H1 (cell line): Measurements from ENCODE around the gene BRD7. TPM values are rescaled to one million over a fixed set of nuclear protein-coding genes. Genes with fewer than 3 reads are reported as not detected.

ENCODE experiments used
- CTCF ChIA-PET: fragments of 300-600 bp; sonication (Branson Sonifier 250); formaldehyde crosslinking; loops from one replicate; lab custom pipeline; 2021; ENCODE audit not compliant: partially characterized antibody; lab: Charles Lee
- POLR2A ChIA-PET: fragments of 300-600 bp; sonication (Branson Sonifier 250); formaldehyde crosslinking; loops from one replicate; lab custom pipeline; 2021; ENCODE audit warnings: inconsistent platforms; ENCODE audit not compliant: partially characterized antibody; lab: Charles Lee
- DNase-seq, 2 experiments: peaks; one replicate each; pipeline versions ENCODE4 v3.0.0 to v3.0.0-alpha.2; 2010 to 2022; ENCODE audit warnings: low spot score in 2 of 2, low read depth in 1 of 2, mixed read lengths in 1 of 2
- FAIRE-seq: peaks from 2 replicates; lab custom pipeline; 2011; peaks lifted over from hg19 to GRCh38; lab: Jason Lieb, UNC
- H2AFZ ChIP-seq: 2 replicates; pipeline ENCODE4 v1.8.1; 2012; ENCODE audit warnings: low read length, inconsistent platforms
- H2AK5ac ChIP-seq: 2 replicates; pipeline ENCODE4 v1.6.1; 2013; ENCODE audit warnings: low read depth, low read length
- H2BK120ac ChIP-seq: replicated peaks from 2 replicates; pipeline ENCODE3; 2013; ENCODE audit warnings: low read depth, low read length, inconsistent platforms
- H2BK12ac ChIP-seq: 2 replicates; pipeline ENCODE4 v1.6.1; 2013; ENCODE audit warnings: low read depth, low read length
- H2BK15ac ChIP-seq: 2 replicates; pipeline ENCODE4 v1.6.1; 2013; ENCODE audit warnings: low read length
- H2BK20ac ChIP-seq: 2 replicates; pipeline ENCODE4 v1.6.1; 2013; ENCODE audit warnings: low read length
- H2BK5ac ChIP-seq: 2 replicates; pipeline ENCODE4 v1.6.1; 2013; ENCODE audit warnings: low read depth, low read length
- H3K14ac ChIP-seq: 2 replicates; pipeline ENCODE4 v1.6.1; 2013; ENCODE audit warnings: inconsistent platforms; ENCODE audit not compliant: insufficient read length
- H3K18ac ChIP-seq: 2 replicates; pipeline ENCODE4 v1.6.1; 2013; ENCODE audit warnings: low read length; ENCODE audit errors: extremely low read depth
- H3K23ac ChIP-seq: 2 replicates; pipeline ENCODE4 v1.6.1; 2013; ENCODE audit warnings: inconsistent platforms; ENCODE audit not compliant: insufficient read length
- H3K23me2 ChIP-seq: 2 replicates; pipeline ENCODE4 v1.6.1; 2013; ENCODE audit warnings: low read depth, low read length
- H3K27ac ChIP-seq: 2 replicates; pipeline ENCODE4 v1.6.1; 2011; ENCODE audit warnings: low read depth, low read length, inconsistent platforms
- H3K27me3 ChIP-seq, 4 experiments: replicated peaks in 1 of 4; 1 replicate in 1 of 4; 2 replicates in 3 of 4; pipeline versions ENCODE4 v1.6.1 to v1.8.1; 2011 to 2013; ENCODE audit warnings: low read length in 3 of 4, mild to moderate bottlenecking in 3 of 4, inconsistent platforms in 2 of 4, mixed read lengths in 2 of 4, moderate library complexity in 1 of 4; ENCODE audit not compliant: control insufficient read depth in 3 of 4, insufficient read depth in 3 of 4; ENCODE audit errors: extremely low read depth in 1 of 4
- H3K36me3 ChIP-seq, 4 experiments: 2 replicates each; pipeline versions ENCODE4 v1.6.1 to v1.8.1; 2011 to 2013; ENCODE audit warnings: mild to moderate bottlenecking in 4 of 4, low read length in 3 of 4, moderate library complexity in 2 of 4, control low read depth in 1 of 4, inconsistent platforms in 1 of 4; ENCODE audit not compliant: insufficient read depth in 4 of 4, control insufficient read depth in 2 of 4
- H3K4ac ChIP-seq: replicated peaks from 2 replicates; pipeline ENCODE3; 2013; ENCODE audit warnings: low read length, low read depth, mixed read lengths, inconsistent platforms; ENCODE audit not compliant: insufficient read length
- H3K4me1 ChIP-seq, 4 experiments: replicated peaks in 1 of 4; 1 replicate in 1 of 4; 2 replicates in 3 of 4; pipeline versions ENCODE4 v1.6.1 to v1.8.1; 2011 to 2013; ENCODE audit warnings: low read length in 3 of 4, inconsistent platforms in 2 of 4, mixed read lengths in 1 of 4; ENCODE audit not compliant: insufficient read depth in 4 of 4, control insufficient read depth in 3 of 4
- H3K4me2 ChIP-seq, 2 experiments: 2 replicates each; pipeline versions ENCODE4 v1.6.1 to v1.8.1; 2011 to 2013; ENCODE audit warnings: low read depth in 2 of 2, low read length in 2 of 2, control low read depth in 1 of 2, inconsistent platforms in 1 of 2, mild to moderate bottlenecking in 1 of 2; ENCODE audit not compliant: insufficient read depth in 1 of 2
- H3K4me3 ChIP-seq, 4 experiments: fragments of 200-600, 300-600 bp in 1 of 4; sonication (generic), shearing (Covaris generic), sonication (Bioruptor Twin) in 1 of 4; 2 replicates each; pipeline versions ENCODE4 v1.5.1 to v1.8.1; 2011 to 2016; ENCODE audit warnings: low read length in 4 of 4, low read depth in 3 of 4, control low read depth in 2 of 4, inconsistent platforms in 2 of 4, mild to moderate bottlenecking in 2 of 4, mixed read lengths in 1 of 4, moderate library complexity in 1 of 4; ENCODE audit not compliant: insufficient read depth in 2 of 4; ENCODE audit errors: extremely low read depth in 1 of 4
- H3K56ac ChIP-seq: replicated peaks from 2 replicates; pipeline ENCODE3; 2013; ENCODE audit warnings: low read depth, mild to moderate bottlenecking, mixed read lengths, low read length, inconsistent platforms; ENCODE audit not compliant: insufficient read length
- H3K79me1 ChIP-seq: 2 replicates; pipeline ENCODE4 v1.6.1; 2013; ENCODE audit warnings: low read depth, low read length, control low read depth
- H3K79me2 ChIP-seq, 2 experiments: 2 replicates each; pipeline versions ENCODE4 v1.6.1 to v1.8.1; 2012 to 2013; ENCODE audit warnings: low read length in 2 of 2, mild to moderate bottlenecking in 2 of 2, inconsistent platforms in 1 of 2; ENCODE audit not compliant: insufficient read depth in 2 of 2, control insufficient read depth in 1 of 2
- H3K9ac ChIP-seq, 4 experiments: replicated peaks in 1 of 4; 1 replicate in 1 of 4; 2 replicates in 3 of 4; pipeline versions ENCODE4 v1.6.1 to v1.8.1; 2011 to 2013; ENCODE audit warnings: low read depth in 3 of 4, low read length in 3 of 4, control low read depth in 2 of 4, mild to moderate bottlenecking in 2 of 4, moderate library complexity in 2 of 4, inconsistent platforms in 1 of 4; ENCODE audit errors: extremely low read depth in 1 of 4
- H3K9me3 ChIP-seq, 2 experiments: 2 replicates each; pipeline versions ENCODE4 v1.6.1 to v1.8.1; 2012 to 2013; ENCODE audit warnings: mild to moderate bottlenecking in 2 of 2, moderate library complexity in 2 of 2, control low read depth in 1 of 2, inconsistent platforms in 1 of 2, low read depth in 1 of 2, low read length in 1 of 2, mixed read lengths in 1 of 2; ENCODE audit not compliant: insufficient read depth in 2 of 2
- H4K20me1 ChIP-seq, 2 experiments: replicated peaks in 1 of 2; 2 replicates each; pipeline versions ENCODE3 to v1.8.1; 2011 to 2013; ENCODE audit warnings: inconsistent platforms in 2 of 2, low read length in 2 of 2, mild to moderate bottlenecking in 1 of 2; ENCODE audit not compliant: insufficient read depth in 2 of 2, control insufficient read depth in 1 of 2
- H4K5ac ChIP-seq: 2 replicates; pipeline ENCODE4 v1.6.1; 2013; ENCODE audit warnings: low read length, low read depth, mixed read lengths, inconsistent platforms; ENCODE audit not compliant: insufficient read length
- H4K8ac ChIP-seq: 2 replicates; pipeline ENCODE4 v1.8.0; 2013; ENCODE audit warnings: mild to moderate bottlenecking, moderate library complexity, low read length, inconsistent platforms; ENCODE audit not compliant: insufficient read depth; ENCODE audit errors: extremely low read depth
- H4K91ac ChIP-seq: replicated peaks from 2 replicates; pipeline ENCODE3; 2013; ENCODE audit warnings: low read length, mixed read lengths, inconsistent platforms; ENCODE audit not compliant: insufficient read length
- ATF3 ChIP-seq: IDR thresholded peaks from 2 replicates; pipeline ENCODE4 v1.6.1; 2011; ENCODE audit warnings: low read depth, mild to moderate bottlenecking, low read length; ENCODE audit not compliant: insufficient read depth
- BCL11A ChIP-seq, 2 experiments: IDR thresholded peaks; one replicate each; pipeline ENCODE4 v1.6.1; 2011; ENCODE audit warnings: low read depth in 2 of 2, low read length in 2 of 2, mild to moderate bottlenecking in 2 of 2
- CREB1 ChIP-seq: IDR thresholded peaks from 2 replicates; pipeline ENCODE4 v1.6.1; 2012; ENCODE audit warnings: inconsistent platforms
- EGR1 ChIP-seq: IDR thresholded peaks from 2 replicates; pipeline ENCODE4 v1.6.1; 2011; ENCODE audit warnings: low read depth, low read length, borderline replicate concordance
- GTF2F1 ChIP-seq: IDR thresholded peaks from 2 replicates; pipeline ENCODE4 v1.6.1; 2012; ENCODE audit warnings: low read depth, low read length, improper control_type of control experiment, borderline replicate concordance
- KDM1A ChIP-seq: fragments of 200-600, 300-600 bp; sonication (generic); IDR thresholded peaks from 2 replicates; pipeline ENCODE4 v1.7.1; 2016; ENCODE audit warnings: mild to moderate bottlenecking, low read length, borderline replicate concordance
- POLR2A ChIP-seq, 2 experiments: IDR thresholded peaks; 1 replicate in 1 of 2; 2 replicates in 1 of 2; pipeline ENCODE4 v1.6.1; 2011; ENCODE audit warnings: low read depth in 2 of 2, low read length in 2 of 2, mild to moderate bottlenecking in 2 of 2; ENCODE audit errors: control extremely low read depth in 1 of 2
- POLR2AphosphoS5 ChIP-seq: IDR thresholded peaks from 2 replicates; pipeline ENCODE4 v1.6.1; 2011; ENCODE audit warnings: low read depth, low read length
- POU5F1 ChIP-seq: IDR thresholded peaks from 2 replicates; pipeline ENCODE4 v1.6.1; 2011; ENCODE audit warnings: low read depth, mild to moderate bottlenecking, low read length, moderate library complexity
- RFX5 ChIP-seq: IDR thresholded peaks from 2 replicates; pipeline ENCODE4 v1.6.1; 2011; ENCODE audit warnings: low read depth, low read length, improper control_type of control experiment, borderline replicate concordance
- SAP30 ChIP-seq: fragments of 300-600 bp; sonication (generic); IDR thresholded peaks from 2 replicates; pipeline ENCODE4 v1.7.1; 2012; ENCODE audit warnings: low read length, moderate library complexity, mild to moderate bottlenecking, inconsistent platforms; ENCODE audit not compliant: insufficient read depth, insufficient replicate concordance
- TCF12 ChIP-seq: IDR thresholded peaks from 2 replicates; pipeline ENCODE4 v1.6.1; 2011; ENCODE audit warnings: low read depth, mild to moderate bottlenecking, low read length
- WGBS, 2 experiments: shearing (Covaris generic) in 1 of 2; methylation state at CpG; one replicate each; pipeline versions ENCODE4 v1.1.6 to v1.1.7; 2013 to 2015; ENCODE audit warnings: low lambda C conversion rate in 2 of 2, mixed read lengths in 2 of 2, inconsistent platforms in 1 of 2, low coverage in 1 of 2, missing lambda C conversion rate in 1 of 2; ENCODE audit not compliant: insufficient replicate concordance in 2 of 2, insufficient coverage in 1 of 2, insufficient read length in 1 of 2; ENCODE audit errors: extremely low coverage in 1 of 2, missing lambda C conversion rate in 1 of 2; 5-methylcytosine and 5-hydroxymethylcytosine counted together
- polyA plus RNA-seq, 7 experiments: library from polyadenylated mRNA; depleted of rRNA in 3 of 7; stranded (reverse) in 5 of 7; unstranded in 2 of 7; fragments of >200 nt in 5 of 7; fragments of 200-250 nt in 2 of 7; gene quantifications; 1 replicate in 5 of 7; 2 replicates in 1 of 7; 4 replicates in 1 of 7; pipeline versions ENCODE4 v1.2.1 to v1.2.3, GENCODE V29; 2011 to 2013; ENCODE audit warnings: missing spikeins in 2 of 7, mixed read lengths in 2 of 7
- total RNA-seq: library from RNA; stranded (reverse); fragmentation: NEBNext Ultra II Directional; extraction: Animal tissue kit (Norgen Biotek cat#: 25700); gene quantifications from 2 replicates; pipeline ENCODE4 v1.2.1, GENCODE V29; 2021

Gene BRD7
- total and polyA plus RNA-seq, 2 of the 8 experiments (the other 6 are each of a cell fraction or from before 2014, with no cell fraction given), result 42.5 to 120 TPM

- H3K23me2 ChIP-seq, result no peaks in the 10 kb centered on the region
- H3K27ac ChIP-seq, result no peak overlapping the region
- H3K9ac ChIP-seq, result no peak overlapping the region
- H3K56ac ChIP-seq, result no peak overlapping the region
- H3K27me3 ChIP-seq, result no peaks in the 10 kb centered on the region
- H3K23ac ChIP-seq, result no peak overlapping the region
- H3K4ac ChIP-seq, result no peak overlapping the region
- 90% methylated on average over 8 of the region's 8 CpGs; no CpG with 5 or more reads in 1 of the 2 experiments for WGBS, 2 experiments
- TF ChIP-seq BCL11A (IDR thresholded peaks at IDR 0.05; ENCODE audit: low read depth in 2 of 2, low read length in 2 of 2) (no peak), EGR1 (no peak), SAP30 (no peak), GTF2F1 (no peak), CREB1 (no peak), KDM1A (no peak), POU5F1 (no peak), POLR2A (IDR thresholded peaks at IDR 0.05; ENCODE audit: control extremely low read depth in 1 of 2, low read depth in 2 of 2, low read length in 2 of 2) (no peak), RFX5 (no peak), POLR2AphosphoS5 (no peak), TCF12 (no peak), ATF3 (no peak)
- TF ChIP-seq, all 59 proteins: peak for 0
- Histone ChIP-seq H4K20me1 (peaks cover 1 to 3% of the 10 kb centered on the region in 2 experiments), H4K91ac (no peak overlapping the region), H3K79me1 (no peaks in the 10 kb centered on the region), H2BK15ac (no peak overlapping the region), H2AK5ac (no peak overlapping the region), H2BK120ac (no peak overlapping the region), H2BK12ac (no peak overlapping the region), H3K79me2 (peaks cover 0 to 7% of the 10 kb centered on the region in 2 experiments; a peak in 1 of 4 replicates), H2BK5ac (no peak overlapping the region), H3K18ac (no peak overlapping the region), H4K8ac (no peak overlapping the region), H3K14ac (no peak overlapping the region), H3K4me3 (no peak overlapping the region), H2BK20ac (no peak overlapping the region), H3K4me2 (no peak overlapping the region), H3K9me3 (no peaks in the 10 kb centered on the region), H4K5ac (no peak overlapping the region), H2AFZ (no peak overlapping the region), H3K4me1 (no peaks in the 10 kb centered on the region), H3K36me3 (peaks cover 4 to 44% (median 15%) of the 10 kb centered on the region in 4 experiments)
- FAIRE-seq (no peak), DNase-seq (no peak)
- CTCF ChIA-PET, result no interaction called here
- POLR2A ChIA-PET, result no interaction called here
Measured at GRCh38 chr16:50335196-50335958, 33.4 kb downstream of the BRD7 start.
